PC-9 (cell line): ENCODE measurements around the gene CA7. TPM values are rescaled to one million over a fixed set of nuclear protein-coding genes. Genes with fewer than 3 reads are reported as not detected.

ENCODE experiments used
- BruUV-seq: library from RNA; stranded (reverse); fragments of 400-500 nt; replicated peaks from 2 replicates; lab custom pipeline; 2021; lab: Mats Ljungman, UMichigan
- CTCF ChIA-PET: fragments of 300-600 bp; sonication (Branson Sonifier 250); formaldehyde crosslinking; loops from one replicate; lab custom pipeline; 2022; ENCODE audit warnings: antibody characterized with exemption; lab: Charles Lee
- POLR2A ChIA-PET: fragments of 300-600 bp; sonication (Branson Sonifier 250); formaldehyde crosslinking; loops from one replicate; lab custom pipeline; 2022; ENCODE audit warnings: antibody characterized with exemption; ENCODE audit not compliant: unreplicated experiment; lab: Charles Lee
- DNase-seq, 2 experiments: peaks; one replicate each; pipeline versions ENCODE4 v3.0.0 to v3.0.0-alpha.2; 2015 to 2022; ENCODE audit warnings: mixed read lengths in 1 of 2
- H2AFZ ChIP-seq: fragments of 200-600 bp; sonication (generic); 2 replicates; pipeline ENCODE4 v1.8.1; 2017; ENCODE audit warnings: antibody characterized with exemption
- H3F3A ChIP-seq: fragments of 200-600 bp; sonication (generic); 2 replicates; pipeline ENCODE4 v1.8.1; 2017; ENCODE audit warnings: antibody characterized with exemption, mild to moderate bottlenecking, low read depth; ENCODE audit not compliant: insufficient read depth
- H3K27ac ChIP-seq: fragments of 200-600 bp; sonication (generic); 2 replicates; pipeline ENCODE4 v1.6.1; 2016; ENCODE audit warnings: mixed run types
- H3K27me3 ChIP-seq: fragments of 200-600 bp; sonication (generic); 2 replicates; pipeline ENCODE4 v1.6.1; 2016; ENCODE audit warnings: low read depth, mixed run types; ENCODE audit not compliant: insufficient read depth
- H3K36me3 ChIP-seq: fragments of 200-600 bp; sonication (generic); 2 replicates; pipeline ENCODE4 v1.6.1; 2016; ENCODE audit warnings: low read depth, mixed run types
- H3K4me1 ChIP-seq: fragments of 200-600 bp; sonication (generic); replicated peaks from 2 replicates; pipeline ENCODE4 v1.6.1; 2016; ENCODE audit warnings: mixed run types; ENCODE audit not compliant: insufficient read depth
- H3K4me2 ChIP-seq: fragments of 200-600 bp; sonication (generic); 2 replicates; pipeline ENCODE4 v1.6.1; 2017; ENCODE audit warnings: mixed run types
- H3K4me3 ChIP-seq: fragments of 200-600 bp; sonication (generic); 2 replicates; pipeline ENCODE4 v1.6.1; 2016; ENCODE audit warnings: mixed run types
- H3K79me2 ChIP-seq: fragments of 200-600 bp; sonication (generic); 2 replicates; pipeline ENCODE4 v1.6.1; 2017; ENCODE audit warnings: low read depth, mixed run types
- H3K9me2 ChIP-seq: fragments of 200-600 bp; sonication (generic); 2 replicates; pipeline ENCODE4 v1.8.1; 2017; ENCODE audit warnings: mild to moderate bottlenecking; ENCODE audit not compliant: insufficient read depth
- H3K9me3 ChIP-seq: fragments of 200-600 bp; sonication (generic); 2 replicates; pipeline ENCODE4 v1.8.1; 2016; ENCODE audit warnings: low read depth; ENCODE audit not compliant: insufficient read depth
- H4K20me1 ChIP-seq: fragments of 200-600 bp; sonication (generic); 2 replicates; pipeline ENCODE4 v1.8.1; 2017; ENCODE audit not compliant: insufficient read depth
- EZH2 ChIP-seq: fragments of 200-600 bp; sonication (generic); IDR thresholded peaks from 2 replicates; pipeline ENCODE4 v1.8.0; 2017; ENCODE audit warnings: antibody characterized with exemption, low read depth
- intact Hi-C: fragments of 100-400 bp; cut with micrococcal nuclease; formaldehyde crosslinking; loops from one replicate; pipeline ENCODE4 v1.10.0; 2022; ENCODE audit not compliant: unreplicated experiment
- total RNA-seq: library from RNA; stranded (reverse); gene quantifications from 2 replicates; pipeline ENCODE4 v1.2.3, GENCODE V29; 2021
- TF ChIP-seq, protein P1 (sequence below): fragments of 200-600 bp; sonication (generic); conservative IDR thresholded peaks from 2 replicates; pipeline ENCODE4 v1.6.1; 2017; ENCODE audit warnings: mixed run types, antibody characterized with exemption, mild to moderate bottlenecking, moderate library complexity

Gene CA7
- total RNA-seq, 1 experiment from 2014 or later, result not detected

GRCh38 chr16:66824006-66824405, 20.2 kb upstream of the CA7 start:
- Histone ChIP-seq H3K9me3 (no peaks in the 10 kb centered on the region), H3K36me3 (peaks cover 29% of the 10 kb centered on the region), H3K4me1 (peaks cover 1% of the 10 kb centered on the region), H4K20me1 (peaks cover 3% of the 10 kb centered on the region; the same call in 1 of the 2 replicates), H3K27ac (no peak overlapping the region), H3K4me2 (no peak overlapping the region), H3K27me3 (no peaks in the 10 kb centered on the region), H3F3A (no peaks in the 10 kb centered on the region; the same call in 1 of the 2 replicates), H3K9me2 (no peaks in the 10 kb centered on the region), H3K4me3 (no peak overlapping the region), H2AFZ (no peak overlapping the region), H3K79me2 (peaks cover 16% of the 10 kb centered on the region)
- DNase-seq, result no peak
- TF ChIP-seq, protein P1, sequence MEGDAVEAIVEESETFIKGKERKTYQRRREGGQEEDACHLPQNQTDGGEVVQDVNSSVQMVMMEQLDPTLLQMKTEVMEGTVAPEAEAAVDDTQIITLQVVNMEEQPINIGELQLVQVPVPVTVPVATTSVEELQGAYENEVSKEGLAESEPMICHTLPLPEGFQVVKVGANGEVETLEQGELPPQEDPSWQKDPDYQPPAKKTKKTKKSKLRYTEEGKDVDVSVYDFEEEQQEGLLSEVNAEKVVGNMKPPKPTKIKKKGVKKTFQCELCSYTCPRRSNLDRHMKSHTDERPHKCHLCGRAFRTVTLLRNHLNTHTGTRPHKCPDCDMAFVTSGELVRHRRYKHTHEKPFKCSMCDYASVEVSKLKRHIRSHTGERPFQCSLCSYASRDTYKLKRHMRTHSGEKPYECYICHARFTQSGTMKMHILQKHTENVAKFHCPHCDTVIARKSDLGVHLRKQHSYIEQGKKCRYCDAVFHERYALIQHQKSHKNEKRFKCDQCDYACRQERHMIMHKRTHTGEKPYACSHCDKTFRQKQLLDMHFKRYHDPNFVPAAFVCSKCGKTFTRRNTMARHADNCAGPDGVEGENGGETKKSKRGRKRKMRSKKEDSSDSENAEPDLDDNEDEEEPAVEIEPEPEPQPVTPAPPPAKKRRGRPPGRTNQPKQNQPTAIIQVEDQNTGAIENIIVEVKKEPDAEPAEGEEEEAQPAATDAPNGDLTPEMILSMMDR, result no peak
- no peak for TF ChIP-seq EZH2
- ChIA-PET POLR2A (no interaction called here), CTCF (interaction anchor here (0.8 to 1.0 kb wide), 2 partner anchors 47 to 207 kb away, joined by 3 to 4 read pairs; no protein-coding TSS in a partner anchor)
- intact Hi-C loops, result no loop called here
- no TSS peak for BruUV-seq

- ChIA-PET CTCF (interaction anchor here (0.6 to 1.1 kb wide), 13 partner anchors 14 to 302 kb away, joined by 3 to 15 read pairs (median 5); partner anchors contain the start of genes CA7, CMTM4 and DYNC1LI2), POLR2A (interaction anchor here (0.6 kb wide), 1 partner anchor 17 kb away, joined by 5 read pairs; no protein-coding TSS in a partner anchor)
- DNase-seq, result peak; percentile 68 to 88
- no peaks in the 10 kb centered on the region for H3K9me3 ChIP-seq
- TF ChIP-seq, protein P1, result peak; percentile 91
- no peak for TF ChIP-seq EZH2
- TSS peak; percentile 12 for BruUV-seq
- H4K20me1 ChIP-seq, result peaks cover 4% of the 10 kb centered on the region; the same call in 1 of the 2 replicates
- peak within 1 kb of the TSS; percentile 89 for H2AFZ ChIP-seq
- intact Hi-C loops, result loop anchor here (2.0 kb wide), 1 partner anchor 42 kb away; no protein-coding TSS in a partner anchor
- no peaks in the 10 kb centered on the region for H3K9me2 ChIP-seq
- peak within 1 kb of the TSS; percentile 95 for H3K4me3 ChIP-seq
- peaks cover 36% of the 10 kb centered on the region for H3K4me1 ChIP-seq
- H3F3A ChIP-seq, result peaks cover 28% of the 10 kb centered on the region
- peak within 1 kb of the TSS; percentile 61; the same call in 1 of the 2 replicates for H3K27ac ChIP-seq
- H3K79me2 ChIP-seq, result peaks cover 30% of the 10 kb centered on the region
- H3K27me3 ChIP-seq, result no peaks in the 10 kb centered on the region
- H3K4me2 ChIP-seq, result peak within 1 kb of the TSS; percentile 80
- peaks cover 16% of the 10 kb centered on the region; the same call in 1 of the 2 replicates for H3K36me3 ChIP-seq
These were observed 13.5 kb upstream of the CA7 start, which contains the start of gene NAE1 for GRCh38 chr16:66830422-66831404. Gene NAE1, minus strand, starts transcription at chr16:66830976. Its CDS starts 77 bp downstream, at chr16:66830899.

DNA sequence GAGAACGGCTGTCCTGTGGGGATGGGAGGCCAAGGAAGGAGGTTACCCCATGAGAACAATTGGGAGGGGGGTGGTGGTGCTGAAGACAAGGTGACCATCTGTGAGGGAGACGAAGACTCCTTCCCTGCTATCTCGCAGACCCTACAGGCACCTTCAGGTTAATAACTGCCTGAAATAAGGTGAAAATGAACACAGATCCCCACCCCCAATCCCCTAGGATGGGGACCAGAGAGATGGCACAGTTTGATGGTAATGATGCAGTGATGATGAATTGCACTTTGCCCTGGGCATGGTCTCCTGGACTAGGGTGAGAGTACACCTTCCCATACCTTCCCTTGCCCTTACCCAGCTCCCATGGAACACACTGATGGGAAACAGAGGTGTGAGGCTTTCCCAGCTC, 12.0 kb upstream of the CA7 start:
- Histone ChIP-seq H3K27me3 (no peaks in the 10 kb centered on the region), H3K9me3 (no peaks in the 10 kb centered on the region), H3K4me1 (peaks cover 36% of the 10 kb centered on the region), H3K27ac (peak overlapping the region; percentile 61), H3K36me3 (peaks cover 5% of the 10 kb centered on the region; the same call in 1 of the 2 replicates), H4K20me1 (peaks cover 4% of the 10 kb centered on the region; the same call in 1 of the 2 replicates), H2AFZ (no peak overlapping the region), H3K4me2 (peak overlapping the region; percentile 71), H3F3A (peaks cover 28% of the 10 kb centered on the region), H3K4me3 (peak overlapping the region; percentile 27; the same call in 1 of the 2 replicates), H3K79me2 (peaks cover 30% of the 10 kb centered on the region), H3K9me2 (no peaks in the 10 kb centered on the region)
- CTCF ChIA-PET, result no interaction called here
- POLR2A ChIA-PET, result no interaction called here
- DNase-seq, result no peak
- intact Hi-C loops, result no loop called here
- no TSS peak for BruUV-seq
- TF ChIP-seq EZH2, result no peak
- TF ChIP-seq, protein P1, result no peak
